Gastroesophageal sphincter (tissue), 3 donors: ENCODE data around the gene NSMCE1.

Source experiments
- POLR2A ChIP-seq, 2 donors: fragments of 450-650 bp; IDR thresholded peaks; one replicate each; pipeline ENCODE4 v1.6.1; 2017; ENCODE audit warnings: antibody characterized with exemption in 2 of 2, mild to moderate bottlenecking in 2 of 2, moderate library complexity in 1 of 2
- POLR2AphosphoS5 ChIP-seq: sonication (generic); formaldehyde crosslinking; IDR thresholded peaks from one replicate; pipeline ENCODE4 v1.6.1; 2017; ENCODE audit warnings: antibody characterized with exemption
- TF ChIP-seq, protein P1 (sequence below), 4 experiments: fragments of 200-600 bp in 2 of 4; fragments of 450-650 bp in 2 of 4; sonication (generic) in 1 of 4; IDR thresholded peaks; one replicate each; pipeline ENCODE4 v1.5.1; 2017 to 2019; ENCODE audit warnings: antibody characterized with exemption in 4 of 4, mild to moderate bottlenecking in 2 of 4, moderate library complexity in 2 of 4

DNA sequence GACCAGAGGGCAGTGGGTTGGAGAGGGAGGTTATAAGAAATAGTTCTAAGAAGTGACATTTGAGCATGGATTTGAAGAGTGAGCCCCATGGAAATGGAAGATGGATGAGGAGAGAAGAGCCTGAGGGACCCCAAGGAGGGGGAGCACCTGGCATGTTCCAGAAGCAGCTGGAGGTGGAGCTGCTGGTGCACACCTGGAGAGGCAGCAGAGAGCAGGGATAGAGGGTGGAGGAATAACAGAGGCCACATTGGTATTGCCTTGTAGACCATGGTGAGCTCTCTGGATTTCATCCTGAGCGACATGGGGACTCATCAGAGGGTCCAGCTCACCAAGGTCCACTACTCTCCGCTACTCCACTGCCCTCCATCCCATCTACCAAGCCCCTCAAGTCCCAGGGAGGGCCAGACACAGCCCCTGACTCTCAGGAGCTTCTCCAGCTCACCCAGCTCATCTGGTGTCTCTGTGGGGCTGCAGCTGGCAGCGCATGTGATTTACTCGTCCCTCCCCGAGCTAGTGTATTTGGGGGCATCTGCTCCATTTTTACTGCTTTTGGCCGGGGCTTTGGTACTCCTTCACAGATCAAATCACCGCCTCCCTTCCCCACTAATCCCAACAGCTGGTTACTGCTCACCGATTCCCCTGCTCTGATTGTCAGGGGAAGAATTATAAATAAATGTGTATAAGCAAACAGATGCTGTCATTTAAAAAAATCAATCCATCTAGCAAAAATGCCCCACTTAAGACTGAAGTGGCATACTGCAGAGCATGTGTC is 87.4 kb downstream of the NSMCE1 start:
- no peak for TF ChIP-seq POLR2A (IDR thresholded peaks at IDR 0.05)
- TF ChIP-seq, protein P1, sequence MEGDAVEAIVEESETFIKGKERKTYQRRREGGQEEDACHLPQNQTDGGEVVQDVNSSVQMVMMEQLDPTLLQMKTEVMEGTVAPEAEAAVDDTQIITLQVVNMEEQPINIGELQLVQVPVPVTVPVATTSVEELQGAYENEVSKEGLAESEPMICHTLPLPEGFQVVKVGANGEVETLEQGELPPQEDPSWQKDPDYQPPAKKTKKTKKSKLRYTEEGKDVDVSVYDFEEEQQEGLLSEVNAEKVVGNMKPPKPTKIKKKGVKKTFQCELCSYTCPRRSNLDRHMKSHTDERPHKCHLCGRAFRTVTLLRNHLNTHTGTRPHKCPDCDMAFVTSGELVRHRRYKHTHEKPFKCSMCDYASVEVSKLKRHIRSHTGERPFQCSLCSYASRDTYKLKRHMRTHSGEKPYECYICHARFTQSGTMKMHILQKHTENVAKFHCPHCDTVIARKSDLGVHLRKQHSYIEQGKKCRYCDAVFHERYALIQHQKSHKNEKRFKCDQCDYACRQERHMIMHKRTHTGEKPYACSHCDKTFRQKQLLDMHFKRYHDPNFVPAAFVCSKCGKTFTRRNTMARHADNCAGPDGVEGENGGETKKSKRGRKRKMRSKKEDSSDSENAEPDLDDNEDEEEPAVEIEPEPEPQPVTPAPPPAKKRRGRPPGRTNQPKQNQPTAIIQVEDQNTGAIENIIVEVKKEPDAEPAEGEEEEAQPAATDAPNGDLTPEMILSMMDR (IDR thresholded peaks at IDR 0.05): no peak
- TF ChIP-seq POLR2AphosphoS5: no peak
